ENCODE results near the gene PEDS1. TPM values are rescaled to one million over a fixed set of nuclear protein-coding genes. Genes with fewer than 3 reads are reported as not detected.

Gene PEDS1
- total and polyA plus RNA-seq, 2 of the 4 experiments (the other 2 are of a cell fraction), result 24.0 to 59.9 TPM

DNA sequence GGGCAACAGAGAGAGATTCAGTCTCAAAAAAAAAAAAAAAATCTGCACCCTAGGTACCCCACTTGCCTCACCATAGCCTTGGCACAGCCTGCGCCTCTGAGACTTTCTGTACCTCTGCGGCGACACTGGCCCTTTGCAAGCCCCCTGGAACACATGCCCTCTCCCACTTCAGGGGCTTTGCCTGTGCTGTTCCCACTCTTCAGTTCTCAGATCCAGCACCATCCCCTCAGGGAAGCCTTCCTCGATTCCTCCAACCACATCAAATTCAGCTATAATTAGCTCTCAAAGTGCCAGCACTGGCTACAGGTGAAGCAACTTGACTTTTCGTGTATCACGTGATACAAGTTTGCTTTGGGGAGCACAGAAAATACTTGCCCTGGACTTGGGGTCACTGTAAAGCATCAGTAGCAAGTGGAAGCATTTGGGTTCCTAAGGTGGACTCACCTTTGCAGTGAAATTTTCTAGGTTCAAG lies 38.4 kb downstream of the PEDS1 start:
- intact Hi-C loops (cut with micrococcal nuclease), result no loop called here
- Histone ChIP-seq H3K36me3 (ENCODE audit: control insufficient read depth, insufficient read depth, low read length) (no peaks in the 10 kb centered on the region), H3K4ac (ENCODE audit: low read depth, low read length) (peak overlapping the region; percentile 35; the same call in 1 of the 2 replicates), H2BK5ac (ENCODE audit: low read depth, low read length, poor library complexity, severe bottlenecking) (peak overlapping the region; percentile 84), H2BK20ac (ENCODE audit: low read depth, low read length) (no peak overlapping the region), H2AK9ac (replicated peaks; ENCODE audit: low read depth, low read length, poor library complexity) (peak overlapping the region; percentile 8), H3K56ac (ENCODE audit: extremely low read depth, insufficient read depth, low read length) (peak overlapping the region; percentile 79), H3K23ac (ENCODE audit: low read depth, low read length) (peak overlapping the region; percentile 84), H3K9me3 (ENCODE audit: control insufficient read depth, insufficient read depth, low read length) (no peaks in the 10 kb centered on the region), H3K9me1 (ENCODE audit: insufficient read depth, low read length) (peaks cover 14% of the 10 kb centered on the region), H3K9ac (ENCODE audit: low read depth, low read length) (peak overlapping the region; percentile 76; the same call in 1 of the 2 replicates), H4K8ac (ENCODE audit: low read depth in 2 of 2, low read length in 2 of 2) (peak overlapping the region; percentile 75 to 87), H3K4me1 (ENCODE audit: control insufficient read depth, insufficient read depth, low read length) (peaks cover 24% of the 10 kb centered on the region), H3K4me2 (ENCODE audit: low read depth, low read length) (peak overlapping the region; percentile 87), H3K27me3 (ENCODE audit: control insufficient read depth, insufficient read depth, low read length) (no peaks in the 10 kb centered on the region), H3K4me3 (ENCODE audit: insufficient read depth, low read depth, low read length) (peak overlapping the region; percentile 56; the same call in 1 of the 2 replicates), H2AK5ac (ENCODE audit: low read depth, low read length) (peak overlapping the region; percentile 55), H4K20me1 (ENCODE audit: insufficient read depth, low read length) (peaks cover 26% of the 10 kb centered on the region), H3K18ac (ENCODE audit: low read depth, low read length) (no peak overlapping the region), H4K5ac (ENCODE audit: low read depth, low read length) (peak overlapping the region; percentile 59; the same call in 1 of the 2 replicates), H3K14ac (replicated peaks; ENCODE audit: low read depth, low read length) (peak overlapping the region; percentile 89), H2BK15ac (ENCODE audit: low read depth, low read length) (no peak overlapping the region), H2AFZ (replicated peaks; ENCODE audit: low read length, poor library complexity) (no peak overlapping the region), H3K79me1 (ENCODE audit: low read depth in 1 of 2, low read length in 2 of 2) (peaks cover 17 to 48% of the 10 kb centered on the region in 2 experiments), H2BK120ac (ENCODE audit: low read depth, low read length) (peak overlapping the region; percentile 7; the same call in 1 of the 2 replicates), H4K91ac (ENCODE audit: insufficient read depth, low read depth, low read length) (peak overlapping the region; percentile 40; the same call in 1 of the 2 replicates), H3K27ac (ENCODE audit: insufficient read depth, low read length) (peak overlapping the region; percentile 21)
- ChIA-PET POLR2A (ENCODE audit: unreplicated experiment) (interaction anchor here (1.1 kb wide), 1 partner anchor 51 kb away, joined by 3 read pairs; no protein-coding TSS in a partner anchor), CTCF (interaction anchor here (0.7 kb wide), 1 partner anchor 29 kb away, joined by 3 read pairs; no protein-coding TSS in a partner anchor)
- dilution Hi-C loops (cut with HindIII; ENCODE audit: low sequenced_read_pairs, unreplicated experiment), result no loop called here
- in situ Hi-C loops (cut with MboI; ENCODE audit: low sequenced_read_pairs), result no loop called here
- no peak for ATAC-seq (ENCODE audit: low read depth)
- BruUV-seq (replicated peaks), result no TSS peak
- TF ChIP-seq CEBPB (IDR thresholded peaks at IDR 0.05; ENCODE audit: low read depth, low read length) (no peak), RAD21 (IDR thresholded peaks at IDR 0.05; ENCODE audit: low read length) (no peak), POLR2A (IDR thresholded peaks at IDR 0.05; ENCODE audit: low read depth, low read length) (no peak), MAZ (IDR thresholded peaks at IDR 0.05; ENCODE audit: borderline replicate concordance, low read depth, low read length) (no peak), FOS (IDR thresholded peaks at IDR 0.05; ENCODE audit: low read depth, low read length) (no peak), RCOR1 (IDR thresholded peaks at IDR 0.05; ENCODE audit: insufficient replicate concordance, low read length) (no peak), RFX5 (IDR thresholded peaks at IDR 0.05; ENCODE audit: low read depth, low read length) (no peak), BHLHE40 (IDR thresholded peaks at IDR 0.05; ENCODE audit: low read depth, low read length) (no peak)
- TF ChIP-seq, protein P1, sequence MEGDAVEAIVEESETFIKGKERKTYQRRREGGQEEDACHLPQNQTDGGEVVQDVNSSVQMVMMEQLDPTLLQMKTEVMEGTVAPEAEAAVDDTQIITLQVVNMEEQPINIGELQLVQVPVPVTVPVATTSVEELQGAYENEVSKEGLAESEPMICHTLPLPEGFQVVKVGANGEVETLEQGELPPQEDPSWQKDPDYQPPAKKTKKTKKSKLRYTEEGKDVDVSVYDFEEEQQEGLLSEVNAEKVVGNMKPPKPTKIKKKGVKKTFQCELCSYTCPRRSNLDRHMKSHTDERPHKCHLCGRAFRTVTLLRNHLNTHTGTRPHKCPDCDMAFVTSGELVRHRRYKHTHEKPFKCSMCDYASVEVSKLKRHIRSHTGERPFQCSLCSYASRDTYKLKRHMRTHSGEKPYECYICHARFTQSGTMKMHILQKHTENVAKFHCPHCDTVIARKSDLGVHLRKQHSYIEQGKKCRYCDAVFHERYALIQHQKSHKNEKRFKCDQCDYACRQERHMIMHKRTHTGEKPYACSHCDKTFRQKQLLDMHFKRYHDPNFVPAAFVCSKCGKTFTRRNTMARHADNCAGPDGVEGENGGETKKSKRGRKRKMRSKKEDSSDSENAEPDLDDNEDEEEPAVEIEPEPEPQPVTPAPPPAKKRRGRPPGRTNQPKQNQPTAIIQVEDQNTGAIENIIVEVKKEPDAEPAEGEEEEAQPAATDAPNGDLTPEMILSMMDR (conservative IDR thresholded peaks at IDR 0.05; ENCODE audit: low read depth, low read length), result no peak
- 68% methylated on average over 3 of the region's 6 CpGs; no CpG with 5 or more reads in 1 of the 2 experiments for WGBS, 2 experiments (ENCODE audit: extremely low coverage in 2 of 2, insufficient read length in 1 of 2)
- no peak for DNase-seq

All from IMR-90 (cell line).